ENCODE data around the gene BPIFB2. TPM values are rescaled to one million over a fixed set of nuclear protein-coding genes. Genes with fewer than 3 reads are reported as not detected.
"Not testable (repeated sequence)": the region's sequence is repeated elsewhere in the genome, so short reads cannot be mapped to it uniquely, and the experiment has no call there.

BPIFB2 gene
- polyA plus RNA-seq, 1 donor from 2014 or later, result not detected

DNA sequence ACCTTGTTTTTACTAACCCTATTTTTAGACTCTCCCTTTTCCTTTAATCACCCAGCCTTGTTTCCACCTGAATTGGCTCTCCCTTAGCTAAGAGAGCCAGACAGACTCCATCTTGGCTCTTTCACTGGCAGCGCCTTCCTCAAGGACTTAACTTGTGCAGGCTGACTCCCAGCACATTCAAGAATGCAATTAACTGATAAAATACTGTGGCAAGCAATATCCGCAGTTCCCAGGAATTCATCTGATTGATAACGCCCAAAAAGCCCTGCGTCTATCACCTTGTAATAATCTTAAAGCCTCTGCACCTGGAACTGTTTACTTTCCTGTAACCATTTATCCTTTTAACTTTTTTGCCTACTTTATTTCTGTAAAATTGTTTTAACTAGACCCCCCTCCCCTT is 32.4 kb upstream of the BPIFB2 start:
- H4K20me1 ChIP-seq (ENCODE audit: insufficient read depth); H3K4me2 ChIP-seq (ENCODE audit: low read length); H2AFZ ChIP-seq (ENCODE audit: low read depth, low read length); H3K9me2 ChIP-seq (ENCODE audit: insufficient read depth, low read length); H3K4me3 ChIP-seq (ENCODE audit: low read length); H3K9me3 ChIP-seq (ENCODE audit: low read length); H3K36me3 ChIP-seq (ENCODE audit: insufficient read depth, low read length); H3K79me2 ChIP-seq (replicated peaks; ENCODE audit: insufficient read depth, low read length); H3K9ac ChIP-seq (ENCODE audit: low read length); H3K27ac ChIP-seq (ENCODE audit: low read length); H3K27me3 ChIP-seq (ENCODE audit: insufficient read depth, low read depth, low read length); H3F3A ChIP-seq (ENCODE audit: insufficient read depth, low read length, poor library complexity, severe bottlenecking): not testable (repeated sequence)

DNA sequence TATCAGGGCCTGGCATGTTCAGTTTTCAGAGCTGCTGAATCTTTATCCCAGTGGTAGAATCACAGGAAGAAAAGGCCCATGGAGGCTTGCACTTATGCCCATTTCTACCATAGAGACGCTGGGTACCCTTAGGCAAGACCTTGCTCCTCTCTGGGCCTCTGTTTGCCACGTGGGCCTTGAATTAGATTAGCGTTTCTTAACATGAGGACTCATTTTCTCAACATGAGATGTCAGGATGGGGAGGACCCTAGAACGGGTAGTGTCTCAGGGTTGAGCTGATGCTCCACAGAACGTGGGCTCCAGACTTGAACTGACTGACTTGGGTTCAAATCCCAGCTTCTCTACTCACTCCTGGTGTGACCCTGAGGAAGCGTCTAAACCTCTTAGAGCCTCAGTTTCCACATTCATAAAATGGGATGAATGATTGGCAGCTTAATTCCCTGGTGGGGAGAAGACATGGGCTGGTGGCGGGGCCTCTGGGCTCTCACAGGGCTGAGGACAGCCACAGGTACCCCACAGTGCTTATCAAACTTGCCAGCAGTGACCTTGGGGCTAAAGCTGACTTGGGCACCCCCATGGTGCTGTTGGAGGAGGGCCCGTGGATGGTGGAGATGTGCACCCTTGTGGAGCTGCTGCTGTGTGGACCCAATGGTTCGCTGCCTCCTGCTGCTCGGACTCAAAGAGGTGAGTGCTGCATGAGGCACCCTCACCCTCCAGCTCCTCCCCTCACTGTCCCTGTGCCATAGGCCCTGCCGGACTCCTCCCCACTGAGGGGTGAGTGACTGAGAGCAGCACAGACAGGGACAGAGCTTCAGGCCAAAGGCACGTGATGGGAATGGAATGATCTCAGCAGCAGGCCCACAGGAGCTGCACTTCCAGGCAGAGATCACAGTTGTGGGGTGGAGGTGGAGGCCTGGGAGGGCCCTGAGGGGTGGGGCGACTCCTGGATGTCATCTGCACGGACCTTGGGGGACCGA is 31.5 kb upstream of the BPIFB2 start:
- Histone ChIP-seq H3K4me2 (ENCODE audit: low read length) (no peak overlapping the region), H3K4me3 (ENCODE audit: low read length) (no peak overlapping the region), H3K36me3 (ENCODE audit: insufficient read depth, low read length) (no peaks in the 10 kb centered on the region), H3K9me2 (ENCODE audit: insufficient read depth, low read length) (no peaks in the 10 kb centered on the region), H2AFZ (ENCODE audit: low read depth, low read length) (no peak overlapping the region), H3K27ac (ENCODE audit: low read length) (no peak overlapping the region), H3K9ac (ENCODE audit: low read length) (no peak overlapping the region), H4K20me1 (ENCODE audit: insufficient read depth) (no peaks in the 10 kb centered on the region), H3F3A (ENCODE audit: insufficient read depth, low read length, poor library complexity, severe bottlenecking) (no peaks in the 10 kb centered on the region), H3K79me2 (replicated peaks; ENCODE audit: insufficient read depth, low read length) (no peaks in the 10 kb centered on the region), H3K9me3 (ENCODE audit: low read length) (no peaks in the 10 kb centered on the region), H3K27me3 (ENCODE audit: insufficient read depth, low read depth, low read length) (no peaks in the 10 kb centered on the region)
- TF ChIP-seq, protein P1, sequence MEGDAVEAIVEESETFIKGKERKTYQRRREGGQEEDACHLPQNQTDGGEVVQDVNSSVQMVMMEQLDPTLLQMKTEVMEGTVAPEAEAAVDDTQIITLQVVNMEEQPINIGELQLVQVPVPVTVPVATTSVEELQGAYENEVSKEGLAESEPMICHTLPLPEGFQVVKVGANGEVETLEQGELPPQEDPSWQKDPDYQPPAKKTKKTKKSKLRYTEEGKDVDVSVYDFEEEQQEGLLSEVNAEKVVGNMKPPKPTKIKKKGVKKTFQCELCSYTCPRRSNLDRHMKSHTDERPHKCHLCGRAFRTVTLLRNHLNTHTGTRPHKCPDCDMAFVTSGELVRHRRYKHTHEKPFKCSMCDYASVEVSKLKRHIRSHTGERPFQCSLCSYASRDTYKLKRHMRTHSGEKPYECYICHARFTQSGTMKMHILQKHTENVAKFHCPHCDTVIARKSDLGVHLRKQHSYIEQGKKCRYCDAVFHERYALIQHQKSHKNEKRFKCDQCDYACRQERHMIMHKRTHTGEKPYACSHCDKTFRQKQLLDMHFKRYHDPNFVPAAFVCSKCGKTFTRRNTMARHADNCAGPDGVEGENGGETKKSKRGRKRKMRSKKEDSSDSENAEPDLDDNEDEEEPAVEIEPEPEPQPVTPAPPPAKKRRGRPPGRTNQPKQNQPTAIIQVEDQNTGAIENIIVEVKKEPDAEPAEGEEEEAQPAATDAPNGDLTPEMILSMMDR (IDR thresholded peaks at IDR 0.05; ENCODE audit: poor library complexity, severe bottlenecking), result no peak
- TF ChIP-seq RAD21 (conservative IDR thresholded peaks at IDR 0.05) (no peak), EP300 (conservative IDR thresholded peaks at IDR 0.05; ENCODE audit: poor library complexity, severe bottlenecking) (no peak), POLR2AphosphoS5 (IDR thresholded peaks at IDR 0.05) (no peak)

DNA sequence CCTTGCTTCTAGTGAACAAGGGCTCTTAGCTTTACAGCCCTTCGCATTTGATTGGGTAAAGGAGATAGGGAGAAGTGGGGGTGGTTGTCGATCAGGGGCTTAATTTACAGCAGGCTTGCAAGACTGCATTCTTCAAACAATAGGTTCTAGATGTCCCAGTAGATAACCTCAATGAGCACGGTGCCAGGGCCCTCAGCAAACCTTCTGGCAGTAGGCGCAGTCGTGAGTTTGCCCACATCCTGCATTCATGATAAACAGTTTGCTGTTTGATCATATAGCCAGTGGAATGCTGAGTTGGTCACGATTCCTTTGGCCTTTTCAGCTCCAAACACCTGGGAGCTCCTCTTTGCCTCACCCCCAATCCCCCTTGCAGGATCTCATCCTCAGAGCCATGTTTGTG is 30.8 kb upstream of the BPIFB2 start:
- no peaks in the 10 kb centered on the region for H4K20me1 ChIP-seq (ENCODE audit: insufficient read depth)
- no peaks in the 10 kb centered on the region for H3K27me3 ChIP-seq (ENCODE audit: insufficient read depth, low read depth, low read length)
- no peaks in the 10 kb centered on the region for H3K9me2 ChIP-seq (ENCODE audit: insufficient read depth, low read length)
- no peaks in the 10 kb centered on the region for H3F3A ChIP-seq (ENCODE audit: insufficient read depth, low read length, poor library complexity, severe bottlenecking)
- H3K27ac ChIP-seq (ENCODE audit: low read length), result no peak overlapping the region
- TF ChIP-seq, protein P2, sequence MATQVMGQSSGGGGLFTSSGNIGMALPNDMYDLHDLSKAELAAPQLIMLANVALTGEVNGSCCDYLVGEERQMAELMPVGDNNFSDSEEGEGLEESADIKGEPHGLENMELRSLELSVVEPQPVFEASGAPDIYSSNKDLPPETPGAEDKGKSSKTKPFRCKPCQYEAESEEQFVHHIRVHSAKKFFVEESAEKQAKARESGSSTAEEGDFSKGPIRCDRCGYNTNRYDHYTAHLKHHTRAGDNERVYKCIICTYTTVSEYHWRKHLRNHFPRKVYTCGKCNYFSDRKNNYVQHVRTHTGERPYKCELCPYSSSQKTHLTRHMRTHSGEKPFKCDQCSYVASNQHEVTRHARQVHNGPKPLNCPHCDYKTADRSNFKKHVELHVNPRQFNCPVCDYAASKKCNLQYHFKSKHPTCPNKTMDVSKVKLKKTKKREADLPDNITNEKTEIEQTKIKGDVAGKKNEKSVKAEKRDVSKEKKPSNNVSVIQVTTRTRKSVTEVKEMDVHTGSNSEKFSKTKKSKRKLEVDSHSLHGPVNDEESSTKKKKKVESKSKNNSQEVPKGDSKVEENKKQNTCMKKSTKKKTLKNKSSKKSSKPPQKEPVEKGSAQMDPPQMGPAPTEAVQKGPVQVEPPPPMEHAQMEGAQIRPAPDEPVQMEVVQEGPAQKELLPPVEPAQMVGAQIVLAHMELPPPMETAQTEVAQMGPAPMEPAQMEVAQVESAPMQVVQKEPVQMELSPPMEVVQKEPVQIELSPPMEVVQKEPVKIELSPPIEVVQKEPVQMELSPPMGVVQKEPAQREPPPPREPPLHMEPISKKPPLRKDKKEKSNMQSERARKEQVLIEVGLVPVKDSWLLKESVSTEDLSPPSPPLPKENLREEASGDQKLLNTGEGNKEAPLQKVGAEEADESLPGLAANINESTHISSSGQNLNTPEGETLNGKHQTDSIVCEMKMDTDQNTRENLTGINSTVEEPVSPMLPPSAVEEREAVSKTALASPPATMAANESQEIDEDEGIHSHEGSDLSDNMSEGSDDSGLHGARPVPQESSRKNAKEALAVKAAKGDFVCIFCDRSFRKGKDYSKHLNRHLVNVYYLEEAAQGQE (IDR thresholded peaks at IDR 0.05; ENCODE audit: borderline replicate concordance), result no peak
- no peak for TF ChIP-seq EZH2 (IDR thresholded peaks at IDR 0.05; ENCODE audit: borderline replicate concordance, insufficient read depth, low read length, poor library complexity, severe bottlenecking)
- TF ChIP-seq, protein P1 (IDR thresholded peaks at IDR 0.05; ENCODE audit: poor library complexity, severe bottlenecking), result no peak
- TF ChIP-seq SMC3 (conservative IDR thresholded peaks at IDR 0.05; ENCODE audit: poor library complexity), result no peak
- TF ChIP-seq TAF1 (IDR thresholded peaks at IDR 0.05; ENCODE audit: low read depth), result no peak
- TF ChIP-seq EP300 (conservative IDR thresholded peaks at IDR 0.05; ENCODE audit: poor library complexity, severe bottlenecking), result no peak
- TF ChIP-seq MXI1 (conservative IDR thresholded peaks at IDR 0.05; ENCODE audit: poor library complexity, severe bottlenecking), result no peak
- no peak for TF ChIP-seq RAD21 (conservative IDR thresholded peaks at IDR 0.05)
- no peak for TF ChIP-seq POLR2AphosphoS5 (IDR thresholded peaks at IDR 0.05)
- no peak overlapping the region for H3K4me3 ChIP-seq (ENCODE audit: low read length)
- H3K9me3 ChIP-seq (ENCODE audit: low read length), result no peaks in the 10 kb centered on the region
- no peak overlapping the region for H3K4me2 ChIP-seq (ENCODE audit: low read length)
- no peak overlapping the region for H2AFZ ChIP-seq (ENCODE audit: low read depth, low read length)
- H3K79me2 ChIP-seq (replicated peaks; ENCODE audit: insufficient read depth, low read length), result no peaks in the 10 kb centered on the region
- H3K36me3 ChIP-seq (ENCODE audit: insufficient read depth, low read length), result no peaks in the 10 kb centered on the region
- no peak overlapping the region for H3K9ac ChIP-seq (ENCODE audit: low read length)

Measured in neural cell (in vitro differentiated cells).